Measurements from ENCODE around the gene SH3BP5L. TPM values are rescaled to one million over a fixed set of nuclear protein-coding genes. Genes with fewer than 3 reads are reported as not detected.
"Not testable (repeated sequence)": the region's sequence is repeated elsewhere in the genome, so short reads cannot be mapped to it uniquely, and the experiment has no call there.

Gene SH3BP5L
- total RNA-seq, 4 donors from 2014 or later = 16.8 to 24.6 (median 21.7) TPM

GRCh38 chr1:248807067-248807737, 18.5 kb downstream of the SH3BP5L start:
- TF ChIP-seq POLR2A (IDR thresholded peaks at IDR 0.05) (no peak), EP300 (IDR thresholded peaks at IDR 0.05) (no peak), CTCF (IDR thresholded peaks at IDR 0.05) (peak; percentile 65 to 78 (median 72))
- Histone ChIP-seq H3K27me3 (no peaks in the 10 kb centered on the region), H3K27ac (no peak overlapping the region), H3K36me3 (peaks cover 0 to 14% (median 0%) of the 10 kb centered on the region in 3 donors), H3K4me1 (peaks cover 0 to 30% (median 12%) of the 10 kb centered on the region in 4 donors), H3K4me3 (no peak overlapping the region), H3K9me3 (no peaks in the 10 kb centered on the region)
- no peak for DNase-seq (ENCODE audit: low spot score in 2 of 2)
- 48 to 49% methylated on average over 15 of the region's 15 CpGs for WGBS, 2 donors

- Histone ChIP-seq H3K27me3 (no peaks in the 10 kb centered on the region), H3K36me3 (peaks cover 0 to 1% (median 0%) of the 10 kb centered on the region in 3 donors), H3K4me3 (no peak overlapping the region), H3K27ac (peak overlapping the region in 1 of 4 donors; percentile 37), H3K4me1 (peaks cover 0 to 21% (median 10%) of the 10 kb centered on the region in 4 donors), H3K9me3 (no peaks in the 10 kb centered on the region)
- WGBS, 2 donors = 68 to 75% methylated on average over 1 of the region's 1 CpG
- peak in 1 of 2 donors; percentile 35 for TF ChIP-seq EP300 (IDR thresholded peaks at IDR 0.05)
- no peak for TF ChIP-seq CTCF (IDR thresholded peaks at IDR 0.05)
- DNase-seq (ENCODE audit: low spot score in 2 of 2) = no peak
Measured at GRCh38 chr1:248805876-248806275, 19.8 kb downstream of the SH3BP5L start.

GRCh38 chr1:248804771-248805681, 20.7 kb downstream of the SH3BP5L start:
- TF ChIP-seq CTCF (IDR thresholded peaks at IDR 0.05) = no peak
- TF ChIP-seq POLR2A (IDR thresholded peaks at IDR 0.05) = no peak
- TF ChIP-seq EP300 (IDR thresholded peaks at IDR 0.05) = peak in 1 of 2 donors; percentile 35
- peak overlapping the region in 1 of 4 donors; percentile 58 for H3K27ac ChIP-seq
- no peak overlapping the region for H3K4me3 ChIP-seq
- peaks cover 0 to 13% (median 6%) of the 10 kb centered on the region in 4 donors for H3K4me1 ChIP-seq
- H3K27me3 ChIP-seq = no peaks in the 10 kb centered on the region
- no peaks in the 10 kb centered on the region for H3K9me3 ChIP-seq
- no peaks in the 10 kb centered on the region for H3K36me3 ChIP-seq
- DNase-seq (ENCODE audit: low spot score in 2 of 2) = no peak
- WGBS, 2 donors = 68% methylated on average over 10 of the region's 10 CpGs

GRCh38 chr1:248803501-248803900, 22.2 kb downstream of the SH3BP5L start:
- not testable (repeated sequence) for DNase-seq (ENCODE audit: low spot score in 2 of 2); H3K9me3 ChIP-seq; H3K36me3 ChIP-seq; H3K27ac ChIP-seq; H3K27me3 ChIP-seq; H3K4me3 ChIP-seq
- peaks cover 0 to 11% (median 4%) of the 10 kb centered on the region in 4 donors for H3K4me1 ChIP-seq
- WGBS, 2 donors = 88 to 89% methylated on average over 15 of the region's 15 CpGs

- no peak overlapping the region for H3K27ac ChIP-seq
- H3K4me3 ChIP-seq = no peak overlapping the region
- no peak for TF ChIP-seq CTCF (IDR thresholded peaks at IDR 0.05)
- no peak for TF ChIP-seq EP300 (IDR thresholded peaks at IDR 0.05)
- TF ChIP-seq POLR2A (IDR thresholded peaks at IDR 0.05) = no peak
- peaks cover 0 to 11% (median 4%) of the 10 kb centered on the region in 4 donors for H3K4me1 ChIP-seq
- no peak for DNase-seq (ENCODE audit: low spot score in 2 of 2)
- 83 to 85% methylated on average over 6 of the region's 6 CpGs for WGBS, 2 donors
- H3K36me3 ChIP-seq = no peaks in the 10 kb centered on the region
- no peaks in the 10 kb centered on the region for H3K27me3 ChIP-seq
- H3K9me3 ChIP-seq = no peaks in the 10 kb centered on the region
Measured at GRCh38 chr1:248802454-248802853, 23.3 kb downstream of the SH3BP5L start.

All from tibial nerve (tissue), 4 donors.